Measurements from ENCODE around the gene GNB3.

GNB3 gene

DNA sequence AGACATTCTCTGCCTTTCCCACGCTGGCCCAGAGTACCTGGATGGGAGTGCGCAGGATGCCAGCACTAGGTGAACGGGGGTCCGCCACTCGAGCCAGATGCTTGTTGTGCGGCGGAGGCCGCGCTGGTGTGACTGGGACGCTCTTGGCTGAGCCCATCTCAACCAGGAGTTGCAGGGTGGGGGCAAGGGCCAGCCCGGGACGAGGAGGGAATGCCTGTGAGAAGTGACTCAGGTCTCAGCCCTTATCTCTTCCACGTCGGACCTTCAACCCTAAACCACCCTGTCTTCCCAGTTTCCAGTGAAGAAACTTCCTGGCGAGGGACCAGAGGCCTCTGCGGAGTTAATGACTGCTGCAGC is 10.0 kb downstream of the GNB3 start:
- no peaks in the 10 kb centered on the region for H3K27me3 ChIP-seq (replicated peaks; ENCODE audit: insufficient read depth, low read length)
- H3F3A ChIP-seq (ENCODE audit: insufficient read depth, low read length) = peaks cover 10% of the 10 kb centered on the region
- no peaks in the 10 kb centered on the region for H3K36me3 ChIP-seq (replicated peaks; ENCODE audit: insufficient read depth, low read length)
- H3K4me2 ChIP-seq (ENCODE audit: low read depth, low read length) = peak overlapping the region; percentile 97
- H3K4me3 ChIP-seq (ENCODE audit: low read length) = peak overlapping the region; percentile 87
- H3K27ac ChIP-seq (ENCODE audit: low read length) = no peak overlapping the region; the same call in 1 of the 2 replicates
- no peaks in the 10 kb centered on the region for H3K9me3 ChIP-seq (replicated peaks; ENCODE audit: insufficient read depth, low read length)
- H3K9me2 ChIP-seq (replicated peaks; ENCODE audit: insufficient read depth, low read length) = no peaks in the 10 kb centered on the region
- peak overlapping the region; percentile 63 for H3K9ac ChIP-seq (ENCODE audit: low read length)
- peaks cover 28% of the 10 kb centered on the region for H3K4me1 ChIP-seq (ENCODE audit: low read length)
- H4K20me1 ChIP-seq (ENCODE audit: insufficient read depth, low read length) = no peaks in the 10 kb centered on the region
- peak overlapping the region; percentile 34 for H2AFZ ChIP-seq (ENCODE audit: low read length)
- no peak for DNase-seq
- H3K79me2 ChIP-seq (ENCODE audit: low read length) = peaks cover 54% of the 10 kb centered on the region
- no peak for TF ChIP-seq EZH2phosphoT487 (IDR thresholded peaks at IDR 0.05; ENCODE audit: low read length)
- TF ChIP-seq, protein P1, sequence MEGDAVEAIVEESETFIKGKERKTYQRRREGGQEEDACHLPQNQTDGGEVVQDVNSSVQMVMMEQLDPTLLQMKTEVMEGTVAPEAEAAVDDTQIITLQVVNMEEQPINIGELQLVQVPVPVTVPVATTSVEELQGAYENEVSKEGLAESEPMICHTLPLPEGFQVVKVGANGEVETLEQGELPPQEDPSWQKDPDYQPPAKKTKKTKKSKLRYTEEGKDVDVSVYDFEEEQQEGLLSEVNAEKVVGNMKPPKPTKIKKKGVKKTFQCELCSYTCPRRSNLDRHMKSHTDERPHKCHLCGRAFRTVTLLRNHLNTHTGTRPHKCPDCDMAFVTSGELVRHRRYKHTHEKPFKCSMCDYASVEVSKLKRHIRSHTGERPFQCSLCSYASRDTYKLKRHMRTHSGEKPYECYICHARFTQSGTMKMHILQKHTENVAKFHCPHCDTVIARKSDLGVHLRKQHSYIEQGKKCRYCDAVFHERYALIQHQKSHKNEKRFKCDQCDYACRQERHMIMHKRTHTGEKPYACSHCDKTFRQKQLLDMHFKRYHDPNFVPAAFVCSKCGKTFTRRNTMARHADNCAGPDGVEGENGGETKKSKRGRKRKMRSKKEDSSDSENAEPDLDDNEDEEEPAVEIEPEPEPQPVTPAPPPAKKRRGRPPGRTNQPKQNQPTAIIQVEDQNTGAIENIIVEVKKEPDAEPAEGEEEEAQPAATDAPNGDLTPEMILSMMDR (IDR thresholded peaks at IDR 0.05; ENCODE audit: low read length) = no peak
- TF ChIP-seq EZH2 (optimal IDR thresholded peaks at IDR 0.05; ENCODE audit: low read depth, low read length) = no peak

GRCh38 chr12:6851153-6851920 is 10.6 kb downstream of the GNB3 start, which contains the start of gene CDCA3:
TSS of gene CDCA3 (minus strand) at chr12:6851286. CDS start at chr12:6850952, 334 bp downstream.
- no peaks in the 10 kb centered on the region for H3K27me3 ChIP-seq (replicated peaks; ENCODE audit: insufficient read depth, low read length)
- H3F3A ChIP-seq (ENCODE audit: insufficient read depth, low read length) = peaks cover 10% of the 10 kb centered on the region
- no peaks in the 10 kb centered on the region for H4K20me1 ChIP-seq (ENCODE audit: insufficient read depth, low read length)
- peak; percentile 99 for DNase-seq
- TF ChIP-seq EZH2phosphoT487 (IDR thresholded peaks at IDR 0.05; ENCODE audit: low read length) (no peak), EZH2 (optimal IDR thresholded peaks at IDR 0.05; ENCODE audit: low read depth, low read length) (no peak)
- TF ChIP-seq, protein P1 (IDR thresholded peaks at IDR 0.05; ENCODE audit: low read length) = no peak
- peak within 1 kb of the TSS; percentile 72; the same call in 1 of the 2 replicates for H3K27ac ChIP-seq (ENCODE audit: low read length)
- peak within 1 kb of the TSS; percentile 84 for H2AFZ ChIP-seq (ENCODE audit: low read length)
- H3K79me2 ChIP-seq (ENCODE audit: low read length) = peaks cover 59% of the 10 kb centered on the region
- peak within 1 kb of the TSS; percentile 65 for H3K9ac ChIP-seq (ENCODE audit: low read length)
- peak within 1 kb of the TSS; percentile 97 for H3K4me2 ChIP-seq (ENCODE audit: low read depth, low read length)
- no peaks in the 10 kb centered on the region for H3K9me2 ChIP-seq (replicated peaks; ENCODE audit: insufficient read depth, low read length)
- no peaks in the 10 kb centered on the region for H3K9me3 ChIP-seq (replicated peaks; ENCODE audit: insufficient read depth, low read length)
- H3K4me3 ChIP-seq (ENCODE audit: low read length) = peak within 1 kb of the TSS; percentile 87
- peaks cover 28% of the 10 kb centered on the region for H3K4me1 ChIP-seq (ENCODE audit: low read length)
- no peaks in the 10 kb centered on the region for H3K36me3 ChIP-seq (replicated peaks; ENCODE audit: insufficient read depth, low read length)

DNA sequence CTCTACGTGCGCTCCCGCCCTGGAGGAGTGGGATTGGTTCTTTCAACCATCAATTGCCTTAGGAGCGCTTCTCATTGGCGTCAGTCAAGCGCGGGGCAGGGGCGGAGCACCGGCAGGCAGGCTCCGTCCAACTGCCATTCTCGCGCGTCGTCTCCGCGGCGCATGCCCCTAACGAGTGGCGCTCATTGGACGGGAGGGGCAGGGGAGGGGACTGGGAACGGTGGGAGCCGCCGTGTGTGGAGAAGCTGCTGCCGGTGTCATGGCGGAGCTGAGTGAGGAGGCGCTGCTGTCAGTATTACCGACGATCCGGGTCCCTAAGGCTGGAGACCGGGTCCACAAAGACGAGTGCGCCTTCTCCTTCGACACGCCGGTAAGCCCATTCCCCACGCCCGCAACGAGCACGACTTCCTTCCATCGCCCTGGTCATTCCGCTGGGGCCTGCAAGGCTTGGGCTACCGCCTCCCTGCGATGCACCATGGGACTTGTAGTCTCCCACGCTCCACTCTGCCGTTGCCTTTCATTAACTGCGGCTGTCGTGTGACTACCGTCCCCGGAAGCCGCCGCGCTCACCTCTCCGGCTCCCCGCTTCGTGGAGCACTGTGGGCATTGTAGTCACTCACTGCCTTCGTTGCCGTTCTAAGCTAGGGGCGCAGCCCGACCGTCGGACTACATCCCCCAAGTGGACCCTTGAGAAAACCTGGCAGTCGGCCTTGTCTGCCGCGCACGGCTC is 11.4 kb downstream of the GNB3 start, which contains the start of gene USP5:
Gene USP5 (plus strand): TSS at position 230 of the 730 bp plus-strand sequence. CDS start 30 bp downstream, at position 260.
- DNase-seq = peak; percentile 99
- H3K79me2 ChIP-seq (ENCODE audit: low read length) = peaks cover 60% of the 10 kb centered on the region
- no peaks in the 10 kb centered on the region for H3K27me3 ChIP-seq (replicated peaks; ENCODE audit: insufficient read depth, low read length)
- H3K9me3 ChIP-seq (replicated peaks; ENCODE audit: insufficient read depth, low read length) = no peaks in the 10 kb centered on the region
- H4K20me1 ChIP-seq (ENCODE audit: insufficient read depth, low read length) = no peaks in the 10 kb centered on the region
- H3K27ac ChIP-seq (ENCODE audit: low read length) = peak within 1 kb of the TSS; percentile 72; the same call in 1 of the 2 replicates
- H3K9ac ChIP-seq (ENCODE audit: low read length) = peak within 1 kb of the TSS; percentile 65
- H3K4me1 ChIP-seq (ENCODE audit: low read length) = peaks cover 28% of the 10 kb centered on the region
- peak within 1 kb of the TSS; percentile 84 for H2AFZ ChIP-seq (ENCODE audit: low read length)
- TF ChIP-seq EZH2phosphoT487 (IDR thresholded peaks at IDR 0.05; ENCODE audit: low read length) = no peak
- TF ChIP-seq, protein P1 (IDR thresholded peaks at IDR 0.05; ENCODE audit: low read length) = no peak
- no peak for TF ChIP-seq EZH2 (optimal IDR thresholded peaks at IDR 0.05; ENCODE audit: low read depth, low read length)
- peaks cover 10% of the 10 kb centered on the region for H3F3A ChIP-seq (ENCODE audit: insufficient read depth, low read length)
- no peaks in the 10 kb centered on the region for H3K36me3 ChIP-seq (replicated peaks; ENCODE audit: insufficient read depth, low read length)
- H3K4me2 ChIP-seq (ENCODE audit: low read depth, low read length) = peak within 1 kb of the TSS; percentile 97
- no peaks in the 10 kb centered on the region for H3K9me2 ChIP-seq (replicated peaks; ENCODE audit: insufficient read depth, low read length)
- peak within 1 kb of the TSS; percentile 87 for H3K4me3 ChIP-seq (ENCODE audit: low read length)
